HG03521 (cell line): ENCODE data around the gene ZNF598.
"Not testable (repeated sequence)": the region's sequence is repeated elsewhere in the genome, so short reads cannot be mapped to it uniquely, and the experiment has no call there.

Source experiments
- ATAC-seq: cut with Tn5 transposase; IDR thresholded peaks from one replicate; pipeline ENCODE4 v1.9.1; 2021; ENCODE audit warnings: mild to moderate bottlenecking, moderate library complexity; ENCODE audit not compliant: unreplicated experiment

Gene ZNF598

DNA sequence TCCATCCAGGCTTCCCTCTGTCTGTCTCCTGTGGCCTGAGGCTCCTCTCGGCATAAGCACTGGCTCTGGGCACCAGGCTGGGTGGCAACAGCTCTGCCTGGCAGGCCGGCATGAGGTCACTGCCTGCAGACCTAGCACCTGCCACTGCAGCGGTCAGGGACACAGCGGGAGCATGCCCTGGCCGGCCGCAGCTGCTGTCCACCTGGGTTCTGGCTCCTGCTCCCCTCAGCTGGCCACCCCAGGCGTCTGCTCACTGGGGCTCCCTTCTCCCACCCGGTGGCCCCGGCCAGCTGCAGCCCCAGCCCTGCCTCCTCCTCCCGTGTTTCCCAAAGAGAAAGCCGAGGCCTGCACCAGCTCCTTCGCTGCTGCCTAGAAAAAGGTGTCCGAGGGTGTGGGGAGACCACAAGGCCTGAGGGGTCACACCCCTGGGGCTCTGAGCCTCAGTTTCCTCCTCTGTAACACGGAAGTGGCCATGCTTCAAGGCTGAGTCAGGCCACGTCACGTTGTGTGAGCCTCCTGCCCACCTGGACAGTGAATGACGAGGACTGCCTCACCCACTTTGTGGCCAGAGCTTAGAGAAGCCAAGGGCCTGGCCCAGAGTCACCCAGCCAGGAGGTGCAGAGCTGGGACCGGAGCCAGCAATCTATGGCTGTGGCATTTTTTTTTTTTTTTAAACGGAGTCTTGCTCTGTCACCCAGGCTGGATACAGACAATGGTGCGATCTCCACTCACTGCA is 31.3 kb upstream of the ZNF598 start:
- no peak for ATAC-seq

DNA sequence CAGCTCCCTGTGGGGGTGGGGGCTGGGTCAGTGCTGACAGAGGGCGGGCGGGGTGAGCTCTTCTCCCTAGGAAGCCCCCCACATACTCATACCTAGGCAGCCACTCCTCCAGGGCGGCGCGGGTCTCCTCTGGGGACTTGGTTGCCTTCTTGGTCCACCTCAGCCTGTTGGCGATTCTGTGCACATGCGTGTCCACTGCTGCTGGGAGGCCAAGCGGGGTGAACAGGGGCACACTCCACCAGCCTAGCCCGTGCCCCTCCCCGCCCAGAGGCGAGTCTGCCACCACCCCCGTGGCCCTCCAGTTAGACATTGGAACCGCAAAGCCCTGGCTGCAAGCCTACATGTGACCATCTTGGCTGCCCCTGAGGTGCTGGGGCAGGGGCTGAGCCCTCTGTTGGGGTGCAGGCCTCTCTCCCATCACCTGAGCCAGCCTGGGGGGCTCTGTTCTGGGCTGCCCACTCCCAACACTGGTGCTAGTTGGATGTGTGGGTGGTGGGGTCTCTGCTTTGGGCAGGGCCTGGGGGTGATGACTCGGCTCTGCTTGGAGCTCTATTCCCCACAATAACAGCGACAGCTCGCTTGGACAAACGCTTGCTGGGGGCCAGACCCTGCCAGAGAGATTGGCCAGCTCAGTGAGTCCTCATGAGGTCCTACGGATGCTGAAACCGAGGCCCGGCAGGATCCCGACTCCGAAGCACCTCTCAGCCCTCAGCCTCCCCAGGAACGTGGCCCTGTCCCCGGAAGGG is 30.6 kb upstream of the ZNF598 start:
- no peak for ATAC-seq

DNA sequence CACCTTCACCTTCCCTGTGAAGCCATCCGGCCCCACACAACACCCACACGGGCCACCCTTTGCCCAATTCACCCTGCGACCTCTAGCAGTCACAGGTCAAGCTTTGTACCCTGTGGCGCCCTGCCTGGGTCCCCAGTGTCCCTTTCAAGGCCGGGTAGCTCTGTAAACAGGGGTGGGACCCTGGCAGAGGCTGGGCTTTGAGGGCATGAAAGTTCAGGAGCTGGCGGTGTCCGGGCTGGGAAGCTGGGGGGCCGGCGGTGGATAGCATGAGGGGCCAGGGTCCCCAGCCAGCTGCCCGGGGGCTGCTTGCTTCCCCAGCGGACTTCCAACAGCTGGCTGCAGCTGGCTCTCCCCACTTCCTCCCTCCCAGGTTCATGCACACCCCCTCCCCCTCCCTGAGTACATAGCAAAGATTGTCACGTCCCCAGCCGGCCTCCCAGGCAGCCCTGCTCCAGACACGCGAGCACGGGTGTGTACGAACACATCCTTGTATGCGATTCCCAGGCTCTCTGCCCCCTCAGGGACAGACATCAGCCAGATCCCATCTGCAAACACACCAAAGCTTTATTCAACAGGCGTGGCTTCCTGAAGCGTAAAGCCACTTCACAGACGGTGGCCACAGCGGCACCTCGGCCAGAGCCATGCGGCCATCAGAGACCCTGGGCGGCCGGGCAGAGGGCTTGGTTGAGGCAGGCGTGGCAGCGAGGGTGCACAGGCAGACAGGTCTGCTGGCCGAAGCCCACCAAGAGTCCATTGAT is 29.8 kb upstream of the ZNF598 start:
- no peak for ATAC-seq

DNA sequence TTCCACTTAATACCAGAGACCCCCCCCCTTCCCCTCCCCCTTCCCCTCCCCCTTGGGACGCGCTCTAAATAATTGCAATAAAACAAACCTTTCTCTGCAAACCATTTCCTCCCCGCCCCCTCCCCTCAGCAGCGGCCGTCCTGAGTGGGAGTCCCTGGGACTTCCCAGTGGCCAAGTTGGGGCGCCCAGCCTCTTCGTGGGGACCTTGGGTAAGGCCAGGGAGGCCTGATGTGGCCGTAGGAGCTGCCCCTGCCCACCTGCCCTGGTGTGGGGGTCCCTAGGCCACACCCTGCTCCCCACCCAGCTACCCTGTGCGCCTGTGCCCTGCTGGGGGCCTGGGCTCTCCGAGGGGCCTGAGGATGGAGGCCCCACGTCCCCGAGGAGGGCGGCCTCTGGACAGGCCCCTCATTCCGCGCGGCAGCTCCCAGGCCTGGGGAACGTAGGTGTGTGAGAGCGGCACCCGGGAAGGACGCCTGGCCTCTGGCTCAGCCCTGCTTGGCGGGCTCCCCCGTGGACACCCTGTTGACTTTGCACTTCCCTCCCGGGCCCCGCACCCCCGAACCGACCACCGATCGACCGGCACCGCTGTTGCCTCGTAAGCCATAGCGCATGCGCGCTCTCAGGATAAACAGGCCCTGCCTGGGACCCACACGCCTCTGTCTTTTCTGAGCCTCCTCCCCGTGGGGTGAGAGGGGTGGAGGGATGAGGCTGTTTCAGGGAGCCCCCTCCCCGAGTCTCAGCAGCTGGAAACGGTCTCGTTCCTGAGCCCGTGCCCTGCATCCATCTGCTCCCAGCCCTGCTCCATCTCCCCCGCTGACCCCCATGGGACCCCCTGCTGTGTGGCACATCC is 29.0 kb upstream of the ZNF598 start:
- no peak for ATAC-seq

DNA sequence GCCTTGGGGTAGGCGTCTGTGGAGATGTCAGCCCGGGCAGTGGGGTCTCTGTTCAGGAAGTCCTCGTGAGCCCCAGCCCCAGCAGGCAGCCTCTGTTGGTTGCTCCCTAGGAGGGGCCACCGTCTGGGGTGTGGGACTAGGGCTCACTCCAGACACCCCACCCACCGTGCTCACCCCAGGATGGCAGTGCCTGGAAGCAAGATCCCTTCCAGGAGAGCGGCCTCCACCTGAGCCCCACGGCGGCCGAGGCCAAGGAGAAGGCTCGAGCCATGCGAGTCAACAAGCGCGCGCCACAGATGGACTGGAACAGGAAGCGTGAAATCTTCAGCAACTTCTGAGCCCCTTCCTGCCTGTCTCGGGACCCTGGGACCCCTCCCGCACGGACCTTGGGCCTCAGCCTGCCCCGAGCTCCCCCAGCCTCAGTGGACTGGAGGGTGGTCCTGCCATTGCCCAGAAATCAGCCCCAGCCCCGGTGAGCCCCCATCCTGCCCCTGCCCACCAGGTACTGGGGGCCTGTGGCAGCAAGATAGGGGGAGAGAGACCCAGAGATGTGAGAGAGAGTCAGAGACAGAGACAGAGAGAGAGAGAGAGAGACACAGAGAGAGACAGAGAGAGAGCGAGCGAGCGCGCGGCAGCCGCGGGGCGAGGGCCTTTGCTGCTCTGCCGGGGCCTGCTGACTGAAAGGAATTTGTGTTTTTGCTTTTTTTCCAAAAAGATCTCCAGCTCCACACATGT is 28.2 kb upstream of the ZNF598 start:
- no peak for ATAC-seq

DNA sequence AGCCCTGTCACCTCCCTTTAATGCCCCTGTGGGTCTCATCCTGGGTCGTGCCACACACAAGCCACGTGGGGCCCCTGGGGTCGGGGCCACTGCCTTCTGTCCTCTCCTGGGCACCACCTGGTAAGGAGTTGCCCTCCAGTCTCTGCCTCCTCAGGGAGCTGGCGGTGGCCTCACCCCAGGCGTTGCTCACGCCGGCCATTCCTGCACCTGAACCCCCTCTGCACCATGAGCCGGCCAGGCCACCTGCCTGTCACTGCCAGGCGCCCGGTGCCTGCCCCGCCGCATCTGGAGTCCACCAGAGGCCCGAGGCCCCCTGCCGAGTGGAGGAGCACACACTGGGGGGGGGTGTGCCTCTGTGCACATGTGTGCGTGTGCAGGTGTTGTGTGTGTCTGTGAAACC is 27.5 kb upstream of the ZNF598 start:
- ATAC-seq, result no peak

DNA sequence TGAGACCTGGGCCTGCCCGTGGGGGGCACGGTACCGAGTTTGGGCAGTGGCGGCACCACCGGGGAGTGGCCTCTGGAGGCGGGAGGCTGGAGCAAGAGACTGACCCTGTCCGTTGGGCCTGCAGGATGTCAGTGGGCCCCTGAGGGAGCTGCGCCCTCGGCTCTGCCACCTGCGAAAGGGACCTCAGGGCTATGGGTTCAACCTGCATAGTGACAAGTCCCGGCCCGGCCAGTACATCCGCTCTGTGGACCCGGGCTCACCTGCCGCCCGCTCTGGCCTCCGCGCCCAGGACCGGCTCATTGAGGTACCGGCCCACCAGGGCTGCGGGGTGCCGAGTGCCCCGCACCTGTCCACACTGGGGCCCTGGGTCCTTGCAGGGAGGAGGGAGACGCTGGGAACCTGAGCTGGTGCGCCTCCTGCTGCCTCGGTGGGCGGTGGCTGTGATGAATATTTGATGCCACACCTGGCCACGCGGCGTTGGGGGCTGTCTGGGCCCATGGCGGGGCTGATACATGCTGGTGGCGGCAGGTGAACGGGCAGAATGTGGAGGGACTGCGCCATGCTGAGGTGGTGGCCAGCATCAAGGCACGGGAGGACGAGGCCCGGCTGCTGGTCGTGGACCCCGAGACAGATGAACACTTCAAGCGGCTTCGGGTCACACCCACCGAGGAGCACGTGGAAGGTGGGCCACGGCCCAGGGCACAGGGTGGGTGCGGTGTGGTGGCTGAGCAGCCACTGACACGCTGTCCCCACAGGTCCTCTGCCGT is 26.8 kb upstream of the ZNF598 start:
- no peak for ATAC-seq

DNA sequence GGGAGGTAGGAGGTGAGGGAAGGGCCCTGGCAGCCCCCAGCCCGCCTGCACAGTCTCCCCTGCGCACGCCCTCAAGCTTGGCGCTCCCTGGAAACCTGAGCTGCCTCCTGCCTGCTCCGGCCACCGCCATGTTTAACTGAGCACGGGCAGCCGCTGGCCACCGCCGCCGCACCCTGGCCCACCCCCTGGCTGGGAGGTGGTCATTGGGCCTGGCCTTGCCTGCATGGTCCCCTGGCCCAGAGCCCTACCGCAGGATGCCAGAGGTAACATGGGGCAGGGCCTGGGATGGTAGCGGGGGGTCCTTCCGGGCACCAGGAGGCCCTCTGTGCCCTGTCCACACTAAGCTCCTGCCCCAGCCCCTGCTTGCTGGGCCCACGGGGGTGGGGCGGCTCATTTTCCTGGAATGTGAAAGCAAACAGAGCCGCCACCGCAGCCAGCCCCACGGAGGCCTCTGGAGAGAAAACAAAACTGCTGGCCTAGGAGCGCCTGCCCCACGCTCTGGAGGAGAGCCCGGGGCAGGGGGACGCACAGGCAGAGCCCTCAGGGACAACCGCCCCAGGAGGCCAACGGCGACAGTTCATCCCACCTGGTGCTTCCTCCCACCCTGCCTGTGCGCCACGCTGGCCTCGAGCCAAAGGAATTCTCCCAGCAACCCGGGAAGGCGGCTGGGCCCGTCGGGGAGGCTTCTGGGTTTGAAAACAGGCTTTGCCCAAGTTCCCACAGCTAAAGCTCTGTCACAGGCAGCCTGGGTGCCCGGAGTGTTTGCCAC is 26.0 kb upstream of the ZNF598 start:
- no peak for ATAC-seq

DNA sequence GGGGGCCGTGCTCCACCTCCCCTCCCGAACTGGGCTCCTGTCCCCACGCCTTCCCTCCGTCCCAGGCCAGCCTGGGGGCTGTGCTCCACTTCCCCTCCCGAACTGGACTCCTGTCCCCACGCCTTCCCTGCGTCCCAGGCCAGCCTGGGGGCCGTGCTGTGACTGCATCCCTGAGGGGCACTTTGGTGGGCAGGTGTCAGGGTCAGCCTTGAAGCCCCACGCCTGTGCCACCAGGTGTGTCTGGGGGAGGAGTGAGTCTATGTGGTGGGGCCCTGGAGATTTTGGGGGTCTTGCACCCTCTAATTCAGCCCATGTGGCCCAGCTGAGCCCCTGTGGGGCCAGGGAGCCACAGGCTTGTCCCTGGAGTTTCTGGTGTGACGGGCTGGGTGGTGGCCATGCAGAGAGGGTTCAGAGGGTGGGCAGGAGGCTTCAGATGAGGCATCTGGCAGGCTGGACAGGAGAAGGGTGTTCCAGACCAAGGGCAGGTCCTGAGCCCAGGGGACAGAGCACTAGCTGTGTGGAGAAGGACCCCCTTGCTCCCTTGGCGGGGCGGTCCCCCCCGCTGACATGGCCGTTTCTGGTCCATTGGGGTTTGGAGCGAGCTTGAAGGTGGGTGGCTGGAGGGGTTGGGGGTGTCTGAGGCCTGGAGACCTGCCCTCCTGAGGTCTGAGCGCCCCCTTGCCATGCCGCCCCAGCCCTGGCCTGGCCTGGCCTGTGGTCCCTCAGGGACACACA is 25.2 kb upstream of the ZNF598 start:
- no peak for ATAC-seq

DNA sequence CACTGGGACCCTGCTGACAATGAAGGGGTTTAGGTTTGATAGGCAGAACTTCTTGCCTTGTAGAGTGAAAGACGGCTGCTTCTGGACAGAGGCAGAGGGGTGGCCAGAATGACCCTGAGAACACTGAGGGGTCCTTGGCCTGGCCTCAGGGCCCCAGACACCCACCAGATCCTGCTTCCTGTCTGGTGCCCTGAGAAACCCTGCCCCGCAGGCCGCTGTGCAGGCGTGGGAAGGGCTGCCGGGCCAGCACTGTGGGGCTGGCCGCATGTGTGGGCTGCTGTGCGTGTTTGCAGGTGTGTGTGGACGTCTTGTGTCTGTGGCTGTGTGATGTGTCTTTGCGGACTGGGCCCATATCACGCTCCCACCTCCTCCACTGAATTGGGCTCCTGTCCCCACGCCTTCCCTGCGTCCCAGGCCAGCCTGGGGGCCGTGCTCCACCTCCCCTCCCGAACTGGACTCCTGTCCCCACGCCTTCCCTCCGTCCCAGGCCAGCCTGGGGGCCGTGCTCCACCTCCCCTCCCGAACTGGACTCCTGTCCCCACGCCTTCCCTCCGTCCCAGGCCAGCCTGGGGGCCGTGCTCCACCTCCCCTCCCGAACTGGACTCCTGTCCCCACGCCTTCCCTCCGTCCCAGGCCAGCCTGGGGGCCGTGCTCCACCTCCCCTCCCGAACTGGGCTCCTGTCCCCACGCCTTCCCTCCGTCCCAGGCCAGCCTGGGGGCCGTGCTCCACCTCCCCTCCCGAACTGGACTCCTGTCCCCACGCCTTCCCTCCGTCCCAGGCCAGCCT is 24.5 kb upstream of the ZNF598 start:
- ATAC-seq, result not testable (repeated sequence)

DNA sequence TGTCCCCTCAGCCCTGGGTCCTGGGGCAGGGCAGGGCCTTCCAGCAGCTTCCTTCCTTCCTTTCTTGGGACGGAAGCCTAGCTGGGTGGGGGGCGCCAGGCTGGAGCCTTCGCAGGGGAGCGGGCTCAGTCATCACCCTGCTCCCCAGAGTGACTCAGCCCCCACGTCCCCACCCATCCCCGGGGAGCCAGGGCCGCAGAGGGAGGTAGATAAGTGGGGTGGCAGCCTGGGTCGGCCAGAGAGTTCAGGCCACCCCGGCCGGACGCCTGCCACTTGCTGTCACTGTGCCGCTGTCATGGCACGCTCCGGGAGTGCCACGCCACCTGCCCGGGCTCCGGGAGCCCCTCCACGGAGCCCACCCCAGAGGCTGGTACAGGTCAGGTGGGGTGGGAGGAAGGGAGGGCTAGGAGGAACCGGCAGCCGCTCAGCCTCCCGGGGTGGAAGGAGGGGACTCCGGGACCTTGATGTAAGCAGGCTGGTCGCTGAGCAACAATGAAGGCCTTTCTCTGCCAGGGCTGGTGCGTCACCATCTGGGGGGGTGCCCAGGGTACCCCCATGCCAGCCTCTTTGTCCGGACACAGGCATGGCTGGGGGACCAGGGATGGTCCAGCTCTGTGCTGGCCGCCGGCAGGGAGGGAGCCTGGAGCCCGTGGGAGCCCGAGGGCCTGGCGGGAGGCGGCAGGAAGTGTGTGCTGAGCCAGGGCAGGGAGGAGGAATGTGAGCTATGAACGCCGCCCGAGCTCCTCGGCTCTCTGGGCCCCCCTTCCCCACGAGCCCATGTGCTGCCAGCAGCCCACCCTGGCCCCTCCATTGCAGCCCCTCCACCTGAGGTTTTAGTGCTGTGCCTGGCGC is 23.7 kb upstream of the ZNF598 start:
- ATAC-seq, result no peak

DNA sequence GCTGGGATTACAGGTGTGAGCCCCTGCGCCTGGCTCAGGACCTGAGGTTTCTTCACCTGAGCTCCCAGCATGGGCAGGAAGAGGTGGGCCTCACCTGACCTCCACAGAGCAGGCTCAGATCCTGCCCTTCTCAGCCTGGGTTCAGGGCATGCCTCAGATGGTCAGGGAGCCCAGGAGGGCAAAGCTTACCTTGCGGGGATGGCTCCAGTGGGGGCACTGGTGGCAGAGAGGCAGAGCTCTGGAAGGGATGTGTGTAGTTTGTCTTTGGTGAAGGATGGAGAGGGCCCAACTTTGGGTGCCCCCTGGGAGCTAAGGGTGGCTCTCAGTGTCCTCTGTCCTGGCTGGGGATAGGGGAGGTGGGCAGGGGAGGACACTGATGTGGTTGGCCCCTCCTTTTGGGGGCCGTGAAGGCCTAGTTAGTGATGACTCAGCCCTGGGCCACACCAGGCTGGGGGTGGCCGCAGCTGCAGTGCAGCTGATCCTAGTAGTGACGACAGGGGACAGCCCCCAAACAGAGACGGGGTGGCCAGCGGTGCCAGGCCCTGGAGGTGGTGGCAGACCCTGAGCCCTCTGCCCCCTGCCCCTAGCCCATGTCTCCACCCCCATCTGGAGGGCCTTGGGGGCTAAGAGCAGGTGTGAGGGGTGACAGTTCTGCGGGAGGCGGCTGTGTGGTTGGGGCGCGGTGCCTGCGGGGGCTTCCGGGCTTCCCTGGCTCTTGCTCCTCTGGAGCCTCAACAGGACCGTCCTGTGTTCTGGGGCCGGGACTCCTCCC is 22.9 kb upstream of the ZNF598 start:
- no peak for ATAC-seq

DNA sequence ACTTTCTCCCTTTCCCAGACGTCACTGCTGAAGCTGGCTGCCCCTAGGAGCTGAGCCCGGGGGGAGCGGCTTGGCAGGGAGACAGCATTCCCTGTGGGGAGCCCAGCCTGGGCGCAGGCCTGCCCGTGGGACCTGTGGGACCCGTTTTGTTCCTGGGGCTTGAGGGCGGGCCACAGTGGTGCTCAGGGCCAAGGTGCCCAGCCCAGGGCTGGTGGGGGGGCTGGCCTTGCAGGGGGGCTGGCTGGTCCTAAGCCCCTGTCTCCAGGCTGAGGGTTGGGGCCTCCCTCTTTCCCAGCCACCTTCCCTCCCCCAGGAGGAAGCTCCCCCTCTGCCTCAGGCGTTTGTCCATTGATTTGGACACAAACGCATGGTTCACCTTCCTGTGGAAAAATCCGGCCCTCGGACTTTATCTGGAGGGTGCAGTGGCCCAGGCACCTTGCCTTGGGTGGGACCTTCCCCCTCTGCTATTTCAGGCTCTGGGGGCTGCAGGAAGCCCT is 21.5 kb upstream of the ZNF598 start:
- ATAC-seq, result no peak

DNA sequence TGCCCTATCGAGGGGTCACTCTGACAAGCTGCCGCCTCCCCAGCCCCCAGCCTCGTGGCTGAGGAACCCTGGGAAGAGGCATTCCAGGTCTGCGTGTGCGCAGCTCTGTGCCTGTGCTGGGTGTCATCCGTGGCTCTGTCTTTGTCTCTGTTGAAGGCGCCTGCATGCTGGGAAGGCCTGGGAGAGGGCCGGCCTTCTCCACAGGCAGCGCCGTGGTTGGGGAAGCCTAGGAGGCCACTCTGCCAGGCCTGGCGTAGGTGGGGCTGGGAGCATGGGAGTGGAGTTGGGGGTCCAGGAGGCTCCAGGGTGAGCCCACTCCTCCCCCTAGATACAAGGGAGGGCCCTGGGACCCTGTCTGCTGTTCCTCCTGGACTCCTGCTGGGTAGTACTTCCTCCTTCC is 20.4 kb upstream of the ZNF598 start:
- ATAC-seq, result no peak

DNA sequence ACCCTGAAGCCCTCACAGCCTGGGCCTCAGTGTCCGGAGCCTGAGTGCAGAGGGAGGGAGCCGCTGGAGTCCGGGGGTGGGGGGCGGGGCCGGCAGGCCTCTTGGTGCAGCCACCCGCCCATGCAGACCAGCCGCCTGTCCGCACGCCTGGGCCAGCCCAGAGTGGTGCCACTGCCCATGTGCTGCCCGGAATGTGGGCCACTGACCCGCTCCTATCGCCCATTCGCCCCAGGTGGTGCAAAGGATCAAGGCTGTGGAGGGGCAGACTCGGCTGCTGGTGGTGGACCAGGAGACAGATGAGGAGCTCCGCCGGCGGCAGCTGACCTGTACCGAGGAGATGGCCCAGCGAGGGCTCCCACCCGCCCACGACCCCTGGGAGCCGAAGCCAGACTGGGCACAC is 19.7 kb upstream of the ZNF598 start:
- no peak for ATAC-seq
